Spleen (tissue), 7 donors: ENCODE data around the gene RANBP10.

ENCODE experiments used
- POLR2A ChIP-seq, 3 donors: fragments of 450-650 bp; IDR thresholded peaks; one replicate each; pipeline ENCODE4 v1.5.1; 2017; ENCODE audit warnings: antibody characterized with exemption in 3 of 3, mild to moderate bottlenecking in 1 of 3
- TF ChIP-seq, protein P1 (sequence below), 11 experiments: fragments of 200-600 bp in 7 of 11; fragments of 450-650 bp in 4 of 11; sonication (generic) in 4 of 11; IDR thresholded peaks in 8 of 11; conservative IDR thresholded peaks in 3 of 11; 1 replicate in 7 of 11; 2 replicates in 4 of 11; pipeline versions ENCODE4 v1.4.0 to v1.8.0; 2016 to 2021; ENCODE audit warnings: antibody characterized with exemption in 11 of 11, inconsistent platforms in 4 of 11, mild to moderate bottlenecking in 1 of 11
- donor health status: DM: no; HTN: no; CAD: no; lungs with moderate emphysema.
- donor health status: DM: no; HTN: no; CAD: no.
- donor health status: DM: no; HTN: no; CAD: no.

DNA sequence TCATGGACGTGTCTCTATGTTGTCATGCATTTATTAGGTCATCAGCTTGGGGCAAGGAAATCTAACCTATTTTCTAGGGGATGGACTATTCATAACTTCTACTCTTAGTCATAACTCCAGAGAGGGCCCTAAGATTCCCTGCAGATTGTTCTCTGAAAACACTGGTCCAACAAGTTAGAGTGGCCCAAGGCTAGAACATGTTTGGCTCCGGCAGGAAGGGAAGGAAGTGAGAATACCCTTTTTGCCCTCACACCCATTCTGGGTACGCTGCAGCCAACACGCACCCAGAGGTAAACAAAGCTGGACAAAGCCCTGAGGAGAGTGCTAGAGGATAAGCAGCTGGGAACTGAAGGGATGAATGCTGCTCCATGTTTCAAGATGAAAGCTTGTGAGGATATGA is 129.8 kb downstream of the RANBP10 start:
- TF ChIP-seq, protein P1, sequence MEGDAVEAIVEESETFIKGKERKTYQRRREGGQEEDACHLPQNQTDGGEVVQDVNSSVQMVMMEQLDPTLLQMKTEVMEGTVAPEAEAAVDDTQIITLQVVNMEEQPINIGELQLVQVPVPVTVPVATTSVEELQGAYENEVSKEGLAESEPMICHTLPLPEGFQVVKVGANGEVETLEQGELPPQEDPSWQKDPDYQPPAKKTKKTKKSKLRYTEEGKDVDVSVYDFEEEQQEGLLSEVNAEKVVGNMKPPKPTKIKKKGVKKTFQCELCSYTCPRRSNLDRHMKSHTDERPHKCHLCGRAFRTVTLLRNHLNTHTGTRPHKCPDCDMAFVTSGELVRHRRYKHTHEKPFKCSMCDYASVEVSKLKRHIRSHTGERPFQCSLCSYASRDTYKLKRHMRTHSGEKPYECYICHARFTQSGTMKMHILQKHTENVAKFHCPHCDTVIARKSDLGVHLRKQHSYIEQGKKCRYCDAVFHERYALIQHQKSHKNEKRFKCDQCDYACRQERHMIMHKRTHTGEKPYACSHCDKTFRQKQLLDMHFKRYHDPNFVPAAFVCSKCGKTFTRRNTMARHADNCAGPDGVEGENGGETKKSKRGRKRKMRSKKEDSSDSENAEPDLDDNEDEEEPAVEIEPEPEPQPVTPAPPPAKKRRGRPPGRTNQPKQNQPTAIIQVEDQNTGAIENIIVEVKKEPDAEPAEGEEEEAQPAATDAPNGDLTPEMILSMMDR (IDR thresholded peaks at IDR 0.05 in 8 of 11, conservative IDR thresholded peaks at IDR 0.05 in 3 of 11), result no peak
- no peak for TF ChIP-seq POLR2A (IDR thresholded peaks at IDR 0.05)
